Spinal cord (tissue), 10 donors: ENCODE results near the gene NPDC1. TPM values are rescaled to one million over a fixed set of nuclear protein-coding genes. Genes with fewer than 3 reads are reported as not detected.
"Not testable (repeated sequence)": the region's sequence is repeated elsewhere in the genome, so short reads cannot be mapped to it uniquely, and the experiment has no call there.

Experiments
- DNase-seq, 6 donors: peaks; one replicate each; pipeline versions ENCODE4 v3.0.0 to v3.0.0-alpha.2; 2013 to 2015; ENCODE audit warnings: low spot score in 6 of 6, low read depth in 4 of 6
- H3K27ac ChIP-seq: one replicate; pipeline ENCODE4 v1.5.1; 2013; ENCODE audit warnings: low read depth, low read length, control low read depth
- H3K27me3 ChIP-seq: one replicate; pipeline ENCODE4 v1.6.1; 2013; ENCODE audit warnings: low read length; ENCODE audit not compliant: control insufficient read depth, insufficient read depth
- H3K36me3 ChIP-seq: one replicate; pipeline ENCODE4 v1.6.1; 2013; ENCODE audit warnings: low read length; ENCODE audit not compliant: control insufficient read depth, insufficient read depth
- H3K4me1 ChIP-seq: one replicate; pipeline ENCODE4 v1.6.1; 2013; ENCODE audit warnings: low read length; ENCODE audit not compliant: control insufficient read depth, insufficient read depth
- H3K4me3 ChIP-seq: one replicate; pipeline ENCODE4 v1.5.1; 2013; ENCODE audit warnings: low read depth, low read length, control low read depth
- H3K9me3 ChIP-seq: one replicate; pipeline ENCODE4 v1.6.1; 2013; ENCODE audit warnings: low read length; ENCODE audit not compliant: control insufficient read depth, insufficient read depth
- WGBS: methylation state at CpG from one replicate; pipeline ENCODE4 v1.1.5; 2013; ENCODE audit warnings: missing lambda C conversion rate; ENCODE audit not compliant: insufficient coverage; 5-methylcytosine and 5-hydroxymethylcytosine counted together
- polyA plus RNA-seq, 2 donors: library from polyadenylated mRNA; unstranded; fragments of 120-200 nt; gene quantifications; one replicate each; pipeline ENCODE4 v1.2.1, GENCODE V29; 2013; ENCODE audit not compliant: insufficient read length in 2 of 2
- total RNA-seq, 2 donors: library from RNA; depleted of rRNA in 1 of 2; stranded (reverse); fragments of 120-200 nt in 1 of 2; fragments of >200 nt in 1 of 2; gene quantifications; one replicate each; pipeline versions ENCODE4 v1.2.3 to v1.2.4, GENCODE V29; 2013 to 2014
- donor health status: healthy.

The NPDC1 gene
- total and polyA plus RNA-seq, 4 donors: 26.7 to 276 (median 164) TPM

DNA sequence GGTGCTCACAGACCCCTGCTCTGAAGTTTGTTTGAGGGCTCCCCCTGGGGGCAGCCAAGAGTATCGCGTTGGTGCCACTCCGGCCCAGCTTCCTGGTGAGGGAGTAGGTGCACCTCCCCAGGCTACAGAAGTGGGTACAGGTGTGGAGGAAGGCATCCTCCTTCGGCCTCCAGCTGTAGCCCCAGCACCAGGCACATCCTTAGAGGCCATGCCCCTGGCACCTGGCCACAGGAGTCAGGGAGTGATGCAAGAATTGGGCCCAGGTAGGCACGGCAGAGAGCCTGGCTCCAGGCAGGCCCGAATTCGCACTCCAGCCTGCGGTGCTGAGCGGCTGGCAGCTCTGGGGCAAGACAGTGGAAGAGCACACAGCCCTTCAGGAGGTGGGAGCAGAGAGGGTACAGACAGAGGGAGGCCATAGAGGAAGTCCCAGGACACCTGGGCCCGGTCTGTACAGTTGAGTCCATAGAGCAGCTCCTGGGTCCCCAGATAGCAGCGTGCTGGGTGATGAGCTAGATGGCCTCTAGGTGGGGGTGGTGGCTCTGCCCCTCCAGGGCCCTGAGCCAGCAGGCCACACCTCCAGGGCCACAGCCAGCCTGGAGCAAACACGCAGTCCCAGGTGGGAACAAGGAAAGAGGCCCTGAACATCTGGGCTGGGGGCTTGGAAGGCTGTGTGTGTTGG is 22.0 kb upstream of the NPDC1 start:
- WGBS: 61% methylated on average over 12 of the region's 12 CpGs
- H3K9me3 ChIP-seq: no peaks in the 10 kb centered on the region
- peaks cover 39% of the 10 kb centered on the region for H3K36me3 ChIP-seq
- H3K27ac ChIP-seq: no peak overlapping the region
- H3K27me3 ChIP-seq: peaks cover 6% of the 10 kb centered on the region
- DNase-seq: peak in 2 of 6 donors; percentile 75 to 84
- peaks cover 55% of the 10 kb centered on the region for H3K4me1 ChIP-seq
- H3K4me3 ChIP-seq: no peak overlapping the region

DNA sequence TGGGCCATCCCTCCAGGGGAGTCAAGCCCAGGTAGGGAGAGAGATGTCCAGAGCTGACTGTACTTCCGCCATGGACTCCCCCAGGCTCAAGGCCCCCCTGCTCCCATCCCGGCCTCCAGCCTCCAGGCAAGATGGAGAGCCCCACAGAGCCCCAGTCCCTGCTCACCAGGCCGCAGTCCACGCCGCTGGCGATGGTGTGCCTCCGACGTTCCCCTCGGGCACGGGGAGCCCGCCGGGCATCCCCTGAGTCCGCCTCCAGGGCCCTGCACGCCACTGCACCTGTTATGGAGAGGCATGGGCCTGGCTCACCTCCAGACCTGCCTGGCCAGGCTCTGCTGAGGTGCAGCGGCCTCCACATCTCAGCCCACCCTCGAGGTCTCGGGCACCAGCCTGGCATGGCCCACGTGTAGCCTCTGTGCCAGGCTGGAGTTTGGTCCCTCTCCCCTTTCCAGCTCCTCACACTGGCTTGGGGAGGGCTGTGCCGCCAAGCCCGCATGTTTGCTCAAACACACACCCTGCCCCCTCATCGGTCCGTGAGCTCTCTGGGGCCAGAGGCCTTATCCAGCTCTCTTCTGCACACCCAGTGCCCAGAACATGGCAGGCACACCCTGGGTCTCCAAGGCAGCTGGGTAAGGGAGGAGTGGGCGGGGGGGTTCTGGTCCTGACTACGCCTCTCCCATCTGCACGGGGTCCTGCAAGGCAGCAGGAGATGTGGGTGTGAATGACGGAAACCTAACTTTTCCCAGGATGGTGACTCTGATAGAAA is 20.3 kb upstream of the NPDC1 start:
- DNase-seq: no peak
- Histone ChIP-seq H3K27ac (no peak overlapping the region), H3K36me3 (peaks cover 42% of the 10 kb centered on the region), H3K4me3 (no peak overlapping the region), H3K9me3 (no peaks in the 10 kb centered on the region), H3K4me1 (peaks cover 48% of the 10 kb centered on the region), H3K27me3 (peaks cover 6% of the 10 kb centered on the region)
- 96% methylated on average over 26 of the region's 26 CpGs for WGBS

- Histone ChIP-seq H3K4me1 (peaks cover 40% of the 10 kb centered on the region), H3K27ac (no peak overlapping the region), H3K4me3 (no peak overlapping the region), H3K9me3 (no peaks in the 10 kb centered on the region), H3K27me3 (peaks cover 4% of the 10 kb centered on the region), H3K36me3 (peaks cover 42% of the 10 kb centered on the region)
- 93% methylated on average over 23 of the region's 23 CpGs for whole genome bisulfite sequencing
- DNase-seq: no peak
These were observed 19.5 kb upstream of the NPDC1 start for GRCh38 chr9:137065336-137065967.

DNA sequence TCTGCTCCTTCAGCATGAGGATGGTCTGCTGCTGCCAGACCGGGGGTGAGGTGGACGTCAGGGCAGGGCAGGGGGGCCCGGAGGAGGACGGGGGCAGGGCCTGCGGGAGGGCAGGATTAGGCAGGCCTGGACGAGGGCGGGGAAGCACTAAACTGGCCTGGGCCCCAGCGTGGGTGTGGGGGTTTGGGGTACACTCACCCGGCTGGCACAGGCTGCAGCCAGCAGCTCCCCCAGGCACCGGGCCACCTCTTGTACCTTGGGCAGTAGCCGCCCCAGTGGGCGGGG is 18.8 kb upstream of the NPDC1 start:
- 89% methylated on average over 12 of the region's 12 CpGs for WGBS
- no peak for DNase-seq
- Histone ChIP-seq H3K4me3 (no peak overlapping the region), H3K36me3 (peaks cover 42% of the 10 kb centered on the region), H3K27ac (no peak overlapping the region), H3K4me1 (peaks cover 39% of the 10 kb centered on the region), H3K9me3 (no peaks in the 10 kb centered on the region), H3K27me3 (peaks cover 4% of the 10 kb centered on the region)

DNA sequence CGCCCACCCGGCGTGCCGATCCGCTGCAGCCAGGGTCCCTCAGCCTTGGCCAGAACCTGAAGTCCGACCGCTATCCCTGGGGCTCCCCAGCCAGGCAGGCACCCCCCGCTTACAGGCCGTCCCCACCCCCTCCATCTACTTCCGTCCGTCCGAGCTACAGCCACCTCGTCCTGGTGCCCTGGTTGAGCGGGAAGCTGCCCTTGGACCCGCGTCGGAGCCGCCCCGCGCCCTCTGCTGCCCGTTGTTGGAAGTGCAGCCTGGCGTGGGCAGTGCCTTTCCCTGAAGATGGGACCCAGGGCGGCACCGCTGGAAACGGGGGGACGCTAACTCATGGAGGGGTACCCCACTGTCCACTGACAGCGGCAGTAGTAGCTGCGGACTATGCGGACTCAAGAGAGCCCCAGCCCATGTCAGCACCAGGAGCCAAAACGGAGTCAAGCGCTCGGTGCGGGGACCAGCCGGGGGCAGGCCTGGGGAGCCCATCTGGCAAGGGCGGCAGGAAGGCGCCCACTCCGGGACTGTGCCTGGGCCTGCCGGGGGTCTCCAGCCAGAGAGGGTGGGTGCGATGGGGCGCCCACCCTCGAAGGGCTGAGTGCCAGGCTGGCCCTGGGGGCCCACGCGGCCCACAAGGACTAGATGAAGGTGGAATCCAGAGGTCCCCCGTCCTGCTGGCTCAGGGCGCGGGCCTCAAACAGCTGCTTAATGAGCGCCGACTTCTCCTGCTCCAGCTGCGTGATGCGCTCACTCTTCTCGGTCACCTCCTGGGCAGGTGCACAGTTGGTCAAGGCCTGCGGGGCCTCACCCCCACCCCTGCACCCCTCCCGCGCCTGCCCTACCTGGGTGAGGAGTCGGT is 18.3 kb upstream of the NPDC1 start:
- Histone ChIP-seq H3K4me3 (no peak overlapping the region), H3K27ac (no peak overlapping the region), H3K4me1 (peaks cover 34% of the 10 kb centered on the region), H3K27me3 (peaks cover under 1% of the 10 kb centered on the region), H3K9me3 (no peaks in the 10 kb centered on the region), H3K36me3 (peaks cover 42% of the 10 kb centered on the region)
- 52% methylated on average over 54 of the region's 55 CpGs for WGBS
- DNase-seq: peak in 2 of 6 donors; percentile 66 to 75

DNA sequence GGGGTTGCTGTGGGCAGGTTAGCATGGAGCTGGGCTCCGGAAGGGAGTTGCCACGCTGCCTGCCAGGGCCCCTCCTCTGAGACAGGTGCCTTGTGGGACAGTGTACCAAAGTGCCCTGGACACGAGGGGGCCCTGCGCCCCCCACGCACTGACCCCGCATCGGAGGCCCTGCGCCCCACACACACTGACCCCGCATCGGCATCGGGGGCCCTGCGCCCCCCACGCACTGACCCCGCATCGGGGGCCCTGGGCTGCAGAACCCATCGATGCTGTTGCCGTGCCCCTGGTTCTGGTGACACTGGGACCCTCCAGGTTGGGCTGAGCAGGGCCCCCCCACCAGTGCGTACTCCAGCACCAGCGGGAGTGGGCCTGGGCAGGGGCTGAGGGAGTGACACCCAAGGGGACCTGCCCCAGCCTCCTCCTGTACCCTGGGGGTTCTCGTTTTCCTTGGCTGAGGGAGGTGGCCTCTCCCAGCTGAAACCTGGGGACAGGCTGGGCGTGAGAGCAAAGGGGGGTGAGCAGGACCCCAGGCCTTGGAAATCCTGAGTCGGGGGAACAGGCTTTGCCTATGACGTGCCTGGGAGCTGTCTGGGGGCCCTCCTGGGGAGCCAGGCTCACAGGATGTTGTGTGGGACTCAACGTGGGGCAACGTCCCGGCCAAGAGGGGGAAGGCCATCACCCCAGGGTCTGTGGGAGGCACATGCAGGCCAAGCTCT is 17.5 kb upstream of the NPDC1 start:
- Histone ChIP-seq H3K4me3 (no peak overlapping the region), H3K36me3 (peaks cover 42% of the 10 kb centered on the region), H3K4me1 (peaks cover 27% of the 10 kb centered on the region), H3K27me3 (no peaks in the 10 kb centered on the region), H3K27ac (no peak overlapping the region), H3K9me3 (no peaks in the 10 kb centered on the region)
- no peak for DNase-seq
- 78% methylated on average over 19 of the region's 26 CpGs for WGBS

- DNase-seq, H3K27ac ChIP-seq, H3K4me3 ChIP-seq, H3K27me3 ChIP-seq, H3K9me3 ChIP-seq: not testable (repeated sequence)
- H3K4me1 ChIP-seq: peaks cover 24% of the 10 kb centered on the region
- 77% methylated on average over 4 of the region's 9 CpGs for WGBS
- peaks cover 37% of the 10 kb centered on the region for H3K36me3 ChIP-seq
These were observed 16.8 kb upstream of the NPDC1 start for GRCh38 chr9:137062798-137063197.

- no peak for DNase-seq
- Histone ChIP-seq H3K36me3 (peaks cover 36% of the 10 kb centered on the region), H3K4me3 (no peak overlapping the region), H3K9me3 (no peaks in the 10 kb centered on the region), H3K27me3 (no peaks in the 10 kb centered on the region), H3K27ac (no peak overlapping the region), H3K4me1 (peaks cover 27% of the 10 kb centered on the region)
- 88% methylated on average over 12 of the region's 15 CpGs for WGBS
These were observed 16.4 kb upstream of the NPDC1 start for GRCh38 chr9:137062384-137062783.
